ENCODE measurements around the gene MAP3K6.
A peak's percentile ranks its signal among the peaks of the same experiment; 100 is the strongest.

DNA sequence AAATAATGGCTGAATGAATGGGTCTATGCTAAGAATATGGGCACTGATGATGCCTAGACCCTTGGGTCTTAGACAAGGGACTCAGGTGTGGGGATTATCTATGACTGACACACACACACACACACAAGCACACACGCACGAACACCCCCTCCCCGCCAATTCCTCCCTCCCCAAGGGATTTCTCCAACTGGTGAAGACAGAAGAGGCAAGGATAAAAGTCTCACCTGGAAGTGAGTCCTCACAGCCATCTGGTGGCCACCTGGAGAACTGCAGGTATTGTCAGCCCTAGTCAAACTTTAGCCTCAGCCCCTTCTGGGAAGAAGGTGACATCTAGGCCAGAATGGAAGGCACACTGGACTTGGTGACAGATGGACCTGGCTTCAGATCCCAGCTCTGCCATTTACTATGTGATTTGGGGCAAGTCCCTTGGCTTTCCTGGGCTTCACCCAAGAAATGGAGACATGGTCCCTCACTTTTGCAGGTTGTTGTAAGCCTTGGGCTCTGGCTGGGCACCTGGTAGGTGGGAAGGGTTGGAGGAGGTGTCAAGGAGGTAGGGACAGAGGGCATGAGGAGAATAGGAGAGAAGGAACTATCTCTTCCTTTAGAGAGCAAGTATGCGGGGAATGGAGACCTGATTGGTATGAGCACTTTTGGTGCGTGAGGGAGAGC, 21.7 kb upstream of the MAP3K6 start:
- TF ChIP-seq, protein P1, sequence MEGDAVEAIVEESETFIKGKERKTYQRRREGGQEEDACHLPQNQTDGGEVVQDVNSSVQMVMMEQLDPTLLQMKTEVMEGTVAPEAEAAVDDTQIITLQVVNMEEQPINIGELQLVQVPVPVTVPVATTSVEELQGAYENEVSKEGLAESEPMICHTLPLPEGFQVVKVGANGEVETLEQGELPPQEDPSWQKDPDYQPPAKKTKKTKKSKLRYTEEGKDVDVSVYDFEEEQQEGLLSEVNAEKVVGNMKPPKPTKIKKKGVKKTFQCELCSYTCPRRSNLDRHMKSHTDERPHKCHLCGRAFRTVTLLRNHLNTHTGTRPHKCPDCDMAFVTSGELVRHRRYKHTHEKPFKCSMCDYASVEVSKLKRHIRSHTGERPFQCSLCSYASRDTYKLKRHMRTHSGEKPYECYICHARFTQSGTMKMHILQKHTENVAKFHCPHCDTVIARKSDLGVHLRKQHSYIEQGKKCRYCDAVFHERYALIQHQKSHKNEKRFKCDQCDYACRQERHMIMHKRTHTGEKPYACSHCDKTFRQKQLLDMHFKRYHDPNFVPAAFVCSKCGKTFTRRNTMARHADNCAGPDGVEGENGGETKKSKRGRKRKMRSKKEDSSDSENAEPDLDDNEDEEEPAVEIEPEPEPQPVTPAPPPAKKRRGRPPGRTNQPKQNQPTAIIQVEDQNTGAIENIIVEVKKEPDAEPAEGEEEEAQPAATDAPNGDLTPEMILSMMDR (IDR thresholded peaks at IDR 0.05; ENCODE audit: low read length) = peak; percentile 90
- TF ChIP-seq EZH2 (optimal IDR thresholded peaks at IDR 0.05; ENCODE audit: low read depth, low read length) (no peak), EZH2phosphoT487 (IDR thresholded peaks at IDR 0.05; ENCODE audit: low read length) (no peak)

All from MM.1S (cell line).